GM18867 (cell line): Measurements from ENCODE around the gene POU6F2.
A peak's percentile ranks its signal among the peaks of the same experiment; 100 is the strongest.
"Not testable (repeated sequence)": the region's sequence is repeated elsewhere in the genome, so short reads cannot be mapped to it uniquely, and the experiment has no call there.

Source experiments
- ATAC-seq: cut with Tn5 transposase; IDR thresholded peaks from one replicate; pipeline ENCODE4 v1.9.1; 2021; ENCODE audit warnings: mild to moderate bottlenecking, moderate library complexity; ENCODE audit not compliant: unreplicated experiment

The POU6F2 gene

GRCh38 chr7:39295796-39296195 is 318.1 kb downstream of the POU6F2 start:
- ATAC-seq = no peak

GRCh38 chr7:39299695-39300094 is 322.0 kb downstream of the POU6F2 start:
- ATAC-seq = no peak

GRCh38 chr7:39300276-39300675 is 322.6 kb downstream of the POU6F2 start:
- no peak for ATAC-seq

- ATAC-seq = no peak
Observed at GRCh38 chr7:39301543-39301942, 323.8 kb downstream of the POU6F2 start.

GRCh38 chr7:39304178-39304577 is 326.5 kb downstream of the POU6F2 start:
- no peak for ATAC-seq

- ATAC-seq = no peak
Observed at GRCh38 chr7:39304668-39305405, 327.1 kb downstream of the POU6F2 start.

DNA sequence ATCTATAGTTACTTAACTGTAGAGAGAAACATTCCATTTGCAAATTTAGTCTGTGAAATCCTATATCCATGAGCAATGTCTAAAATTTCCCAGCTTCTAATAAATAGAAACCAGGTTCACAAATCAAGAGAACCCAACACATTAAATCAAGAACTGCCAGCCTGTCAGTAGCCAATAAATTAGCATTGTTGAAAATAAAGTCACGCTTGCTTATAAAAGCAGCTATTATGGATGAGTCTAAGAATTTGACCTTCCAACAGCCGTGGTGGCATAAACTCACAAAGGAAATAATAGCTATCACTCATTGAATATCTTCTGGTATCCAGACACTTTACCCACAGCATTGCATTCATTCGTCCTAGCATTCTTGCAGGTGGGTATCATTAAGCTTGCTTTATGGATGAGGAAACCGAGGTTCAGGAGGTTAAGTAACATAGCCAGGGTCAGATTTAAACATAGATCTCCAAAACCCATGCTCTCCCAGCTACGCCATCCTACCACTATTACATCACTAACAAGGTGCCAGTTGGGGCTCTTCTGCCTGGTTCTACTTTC is 328.4 kb downstream of the POU6F2 start:
- no peak for ATAC-seq

GRCh38 chr7:39310699-39311098 is 333.0 kb downstream of the POU6F2 start:
- ATAC-seq = no peak

- no peak for ATAC-seq
Observed at GRCh38 chr7:39312254-39312989, 334.7 kb downstream of the POU6F2 start.

GRCh38 chr7:39313376-39313775 is 335.7 kb downstream of the POU6F2 start:
- ATAC-seq = no peak

- ATAC-seq = no peak
Observed at GRCh38 chr7:39313974-39314373, 336.3 kb downstream of the POU6F2 start.

DNA sequence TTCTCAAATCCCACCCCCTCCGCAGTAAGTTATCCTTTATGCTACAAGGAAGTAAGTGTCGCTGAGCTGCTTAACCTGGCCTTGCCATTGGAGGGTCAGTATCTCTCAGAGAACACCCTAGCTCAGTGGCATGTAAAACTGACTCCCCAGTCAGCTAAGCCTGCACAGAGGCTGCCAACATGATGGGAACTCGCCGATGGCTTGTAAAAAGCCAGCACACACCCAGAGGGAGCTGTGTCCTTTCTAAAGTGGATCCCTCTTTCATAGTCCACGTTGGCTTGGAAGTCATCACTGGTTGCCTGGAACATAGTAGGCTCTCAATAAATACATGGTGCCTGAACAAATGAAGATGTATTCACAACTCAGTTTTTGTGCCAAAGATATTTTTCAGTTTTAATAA is 339.4 kb downstream of the POU6F2 start:
- no peak for ATAC-seq

DNA sequence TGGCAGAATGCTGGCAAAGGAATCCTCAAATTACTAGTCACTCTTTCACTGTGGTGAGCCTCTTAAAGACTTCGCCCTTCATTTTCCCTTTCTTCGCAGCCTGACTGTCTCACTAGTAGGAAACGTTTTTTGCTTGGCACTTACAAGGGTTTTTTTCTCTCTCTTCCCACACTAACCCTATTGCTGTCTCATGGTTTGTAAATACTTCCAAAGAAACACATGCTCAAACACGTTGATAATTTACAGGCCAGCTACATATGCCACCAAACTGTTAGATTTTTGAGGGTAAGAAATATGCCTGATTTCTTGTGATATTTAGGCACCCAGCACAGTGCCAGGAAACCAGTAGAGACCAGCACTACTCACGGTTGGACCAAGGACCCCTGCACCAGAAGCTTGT is 340.2 kb downstream of the POU6F2 start:
- no peak for ATAC-seq

DNA sequence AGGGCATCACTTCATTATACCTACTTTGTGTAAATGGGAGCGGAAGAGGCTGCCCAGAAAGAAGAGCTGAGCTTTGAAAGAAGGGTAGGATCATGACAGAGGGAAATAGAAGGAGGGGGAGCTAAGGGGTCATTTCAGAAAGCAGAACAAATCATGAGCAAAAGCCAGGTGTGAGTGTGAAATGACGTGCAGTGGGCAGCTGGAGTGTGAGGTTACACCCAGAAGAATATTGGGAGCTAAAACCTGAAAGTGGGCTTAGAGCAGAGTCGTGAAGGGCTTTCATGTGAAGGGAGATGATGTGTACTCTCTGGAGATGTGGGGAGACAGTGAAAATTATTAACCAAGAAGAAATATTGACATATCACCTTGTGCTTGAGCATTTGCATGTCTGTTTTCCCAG is 343.5 kb downstream of the POU6F2 start:
- ATAC-seq = no peak

GRCh38 chr7:39321909-39322498 is 344.3 kb downstream of the POU6F2 start:
- peak; percentile 65 for ATAC-seq

- ATAC-seq = no peak
Observed at GRCh38 chr7:39324139-39324760, 346.5 kb downstream of the POU6F2 start.

GRCh38 chr7:39331607-39332006 is 353.9 kb downstream of the POU6F2 start:
- ATAC-seq = not testable (repeated sequence)

DNA sequence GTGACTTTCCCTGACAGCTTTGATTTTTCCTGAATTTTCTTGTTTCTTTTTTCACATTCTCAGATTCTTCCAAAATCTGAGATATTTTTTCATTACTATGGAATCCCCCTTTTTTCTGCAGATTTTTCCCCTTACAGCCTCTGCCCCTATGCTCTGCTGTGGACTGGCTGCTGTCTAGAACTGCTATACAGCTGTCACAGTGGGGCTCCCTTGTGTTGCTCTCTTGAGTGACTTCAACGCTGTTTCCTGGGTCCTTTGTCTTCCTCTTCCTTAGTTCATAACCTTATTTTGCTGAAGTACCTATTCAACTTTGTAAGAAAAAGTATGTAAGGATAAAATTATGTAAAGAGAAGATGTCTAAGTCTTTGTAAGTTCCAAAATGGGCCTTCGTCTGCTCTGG is 354.4 kb downstream of the POU6F2 start:
- ATAC-seq = no peak

- no peak for ATAC-seq
Observed at GRCh38 chr7:39333701-39334100, 356.0 kb downstream of the POU6F2 start.

DNA sequence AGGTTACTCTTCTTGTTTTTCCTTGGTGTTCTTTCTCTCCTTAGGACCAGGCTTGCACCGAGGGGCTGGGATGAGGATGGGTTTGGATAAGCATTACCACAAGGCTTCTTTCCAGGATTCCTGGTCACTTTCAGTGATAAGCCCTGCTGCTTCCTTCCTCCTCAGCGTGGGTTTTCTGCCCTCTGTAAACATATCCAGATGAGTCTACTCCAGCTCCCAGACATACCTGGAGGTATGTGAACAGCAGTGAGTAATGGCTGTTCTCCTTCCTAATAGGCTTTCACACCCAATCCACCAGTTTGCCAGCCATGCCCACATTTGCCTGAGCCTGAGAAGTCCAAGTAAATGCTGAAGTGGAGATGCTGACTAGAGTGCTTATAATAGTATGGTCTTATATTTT is 358.7 kb downstream of the POU6F2 start:
- ATAC-seq = no peak

DNA sequence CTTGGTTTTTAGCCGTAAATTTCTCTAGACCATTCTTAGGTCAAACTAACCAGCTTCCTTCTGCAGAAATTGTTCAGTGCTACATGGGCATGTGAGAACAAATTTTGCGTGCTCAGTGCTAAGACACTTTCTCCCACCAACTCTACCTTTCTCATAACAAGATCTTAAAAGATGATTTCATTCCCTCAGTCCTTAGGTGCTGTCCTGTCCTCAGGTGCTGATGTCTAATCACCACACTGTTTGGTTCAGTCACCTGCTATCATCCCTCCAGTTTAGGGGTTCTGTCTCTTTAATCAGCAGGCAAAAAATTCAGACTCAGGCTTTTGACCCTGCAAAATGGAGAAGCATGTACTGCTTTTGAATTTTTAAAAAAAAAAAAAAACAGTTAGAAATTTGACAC is 361.0 kb downstream of the POU6F2 start:
- no peak for ATAC-seq
